Peyer's patch (tissue), 4 donors: ENCODE data around the gene ZNF627.

ENCODE experiments used
- CTCF ChIP-seq, 6 experiments: fragments of 450-650 bp in 4 of 6; fragments of 200-600 bp in 2 of 6; sonication (generic) in 1 of 6; IDR thresholded peaks; one replicate each; pipeline ENCODE4 v1.5.1; 2017 to 2019; ENCODE audit warnings: antibody characterized with exemption in 6 of 6, mild to moderate bottlenecking in 3 of 6, moderate library complexity in 1 of 6
- POLR2A ChIP-seq, 2 donors: fragments of 450-650 bp; IDR thresholded peaks; one replicate each; pipeline ENCODE4 v1.5.1; 2017; ENCODE audit warnings: antibody characterized with exemption in 2 of 2, mild to moderate bottlenecking in 2 of 2, moderate library complexity in 2 of 2

DNA sequence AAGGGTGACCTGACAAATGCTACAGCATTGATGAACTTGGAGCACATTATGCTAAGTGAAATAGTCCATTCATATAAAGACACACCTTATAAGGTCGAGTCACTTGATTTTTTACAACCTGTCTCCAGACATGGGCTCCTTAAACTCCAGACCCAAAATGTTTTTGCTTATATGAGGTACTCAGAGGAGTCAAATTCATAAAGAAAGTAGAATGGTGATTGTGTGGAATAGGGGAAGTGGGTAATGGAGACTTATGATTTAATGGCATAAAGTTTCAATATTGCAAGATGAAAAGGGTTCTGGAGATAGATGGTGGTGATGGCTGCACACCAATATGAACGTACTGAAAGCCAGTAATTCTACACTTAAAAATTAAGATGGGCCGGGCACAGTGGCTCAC is 59.3 kb downstream of the ZNF627 start:
- no peak for TF ChIP-seq POLR2A (IDR thresholded peaks at IDR 0.05)
- no peak for TF ChIP-seq CTCF (IDR thresholded peaks at IDR 0.05)
